ENCODE results near the gene RPTN. TPM values are rescaled to one million over a fixed set of nuclear protein-coding genes. Genes with fewer than 3 reads are reported as not detected.

The RPTN gene
- polyA plus RNA-seq, 12 donors = not detected

GRCh38 chr1:152111515-152111968, 47.5 kb downstream of the RPTN start:
- DNase-seq = no peak

GRCh38 chr1:152110860-152111514, 48.0 kb downstream of the RPTN start:
- no peak for DNase-seq

GRCh38 chr1:152110365-152110859, 48.6 kb downstream of the RPTN start:
- no peak for DNase-seq

GRCh38 chr1:152109998-152110294, 49.1 kb downstream of the RPTN start:
- no peak for DNase-seq

GRCh38 chr1:152109231-152109997, 49.6 kb downstream of the RPTN start:
- DNase-seq = no peak

GRCh38 chr1:152108882-152109222, 50.2 kb downstream of the RPTN start:
- DNase-seq = no peak

GRCh38 chr1:152107984-152108881, 50.8 kb downstream of the RPTN start:
- no peak for DNase-seq

GRCh38 chr1:152107031-152107983, 51.7 kb downstream of the RPTN start:
- no peak for DNase-seq

GRCh38 chr1:152104854-152105253, 54.2 kb downstream of the RPTN start:
- no peak for DNase-seq

Other genes with a start within 250 kb of the RPTN start
- 10 to 100 TPM in 11 of 12 donors, not detected in 1; 11.6 to 24.9 (median 16.5) TPM for gene THEM4, start 249.7 kb downstream of the RPTN start, polyA plus RNA-seq (ENCODE audit: insufficient read length in 12 of 12)
- 100 to 1,000 TPM in 11 of 12 donors, not detected in 1; 174 to 624 (median 240) TPM for gene S100A10, start 165.4 kb downstream of the RPTN start, polyA plus RNA-seq (ENCODE audit: insufficient read length in 12 of 12)
- 100 to 1,000 TPM in 11 of 12 donors, not detected in 1; 136 to 469 (median 213) TPM for gene S100A11, start 122.2 kb downstream of the RPTN start, polyA plus RNA-seq (ENCODE audit: insufficient read length in 12 of 12)
- not detected for gene TCHHL1, start 70.2 kb downstream of the RPTN start, polyA plus RNA-seq (ENCODE audit: insufficient read length in 12 of 12)
- under 1 TPM in 6 of 12 donors, not detected in 6; 0.04 to 0.14 (median 0.06) TPM for gene TCHH, start 43.8 kb downstream of the RPTN start, polyA plus RNA-seq (ENCODE audit: insufficient read length in 12 of 12)
- under 1 TPM in 9 of 12 donors, not detected in 3; 0.05 to 0.95 (median 0.16) TPM for gene HRNR, start 65.0 kb upstream of the RPTN start, polyA plus RNA-seq (ENCODE audit: insufficient read length in 12 of 12)
- gene FLG, start 166.0 kb upstream of the RPTN start, polyA plus RNA-seq (ENCODE audit: insufficient read length in 12 of 12) = under 1 TPM in 10 of 12 donors, not detected in 2; 0.06 to 0.77 (median 0.35) TPM
- under 1 TPM in 8 of 12 donors, not detected in 4; 0.03 to 0.17 (median 0.05) TPM for gene FLG2, start 200.8 kb upstream of the RPTN start, polyA plus RNA-seq (ENCODE audit: insufficient read length in 12 of 12)